ENCODE data around the gene KIAA0232.

DNA sequence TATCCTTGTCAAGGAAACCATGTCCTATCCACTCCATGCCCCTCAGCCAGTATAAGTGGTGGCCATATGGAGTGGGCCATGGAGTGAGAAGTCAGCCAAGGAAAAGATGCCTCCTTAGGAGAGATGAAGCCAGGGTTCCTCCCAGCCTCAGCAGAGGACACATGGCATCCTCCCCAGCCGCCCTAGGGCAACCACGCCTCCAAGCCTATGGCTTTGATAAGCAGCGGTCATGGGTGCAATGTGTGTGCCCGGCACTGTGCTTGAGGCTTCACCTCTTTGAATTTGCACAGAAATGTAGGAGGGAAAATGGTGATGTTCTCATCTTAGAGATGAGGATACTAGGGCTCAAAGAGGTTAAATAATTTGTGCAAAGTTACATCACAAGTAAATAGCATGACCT is 92.5 kb downstream of the KIAA0232 start:
- no peak for TF ChIP-seq EP300 (conservative IDR thresholded peaks at IDR 0.05; ENCODE audit: poor library complexity, severe bottlenecking)
- TF ChIP-seq EZH2 (IDR thresholded peaks at IDR 0.05; ENCODE audit: borderline replicate concordance, insufficient read depth, low read length, poor library complexity, severe bottlenecking): no peak
- TF ChIP-seq, protein P1, sequence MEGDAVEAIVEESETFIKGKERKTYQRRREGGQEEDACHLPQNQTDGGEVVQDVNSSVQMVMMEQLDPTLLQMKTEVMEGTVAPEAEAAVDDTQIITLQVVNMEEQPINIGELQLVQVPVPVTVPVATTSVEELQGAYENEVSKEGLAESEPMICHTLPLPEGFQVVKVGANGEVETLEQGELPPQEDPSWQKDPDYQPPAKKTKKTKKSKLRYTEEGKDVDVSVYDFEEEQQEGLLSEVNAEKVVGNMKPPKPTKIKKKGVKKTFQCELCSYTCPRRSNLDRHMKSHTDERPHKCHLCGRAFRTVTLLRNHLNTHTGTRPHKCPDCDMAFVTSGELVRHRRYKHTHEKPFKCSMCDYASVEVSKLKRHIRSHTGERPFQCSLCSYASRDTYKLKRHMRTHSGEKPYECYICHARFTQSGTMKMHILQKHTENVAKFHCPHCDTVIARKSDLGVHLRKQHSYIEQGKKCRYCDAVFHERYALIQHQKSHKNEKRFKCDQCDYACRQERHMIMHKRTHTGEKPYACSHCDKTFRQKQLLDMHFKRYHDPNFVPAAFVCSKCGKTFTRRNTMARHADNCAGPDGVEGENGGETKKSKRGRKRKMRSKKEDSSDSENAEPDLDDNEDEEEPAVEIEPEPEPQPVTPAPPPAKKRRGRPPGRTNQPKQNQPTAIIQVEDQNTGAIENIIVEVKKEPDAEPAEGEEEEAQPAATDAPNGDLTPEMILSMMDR (IDR thresholded peaks at IDR 0.05; ENCODE audit: poor library complexity, severe bottlenecking): no peak
- TF ChIP-seq, protein P2, sequence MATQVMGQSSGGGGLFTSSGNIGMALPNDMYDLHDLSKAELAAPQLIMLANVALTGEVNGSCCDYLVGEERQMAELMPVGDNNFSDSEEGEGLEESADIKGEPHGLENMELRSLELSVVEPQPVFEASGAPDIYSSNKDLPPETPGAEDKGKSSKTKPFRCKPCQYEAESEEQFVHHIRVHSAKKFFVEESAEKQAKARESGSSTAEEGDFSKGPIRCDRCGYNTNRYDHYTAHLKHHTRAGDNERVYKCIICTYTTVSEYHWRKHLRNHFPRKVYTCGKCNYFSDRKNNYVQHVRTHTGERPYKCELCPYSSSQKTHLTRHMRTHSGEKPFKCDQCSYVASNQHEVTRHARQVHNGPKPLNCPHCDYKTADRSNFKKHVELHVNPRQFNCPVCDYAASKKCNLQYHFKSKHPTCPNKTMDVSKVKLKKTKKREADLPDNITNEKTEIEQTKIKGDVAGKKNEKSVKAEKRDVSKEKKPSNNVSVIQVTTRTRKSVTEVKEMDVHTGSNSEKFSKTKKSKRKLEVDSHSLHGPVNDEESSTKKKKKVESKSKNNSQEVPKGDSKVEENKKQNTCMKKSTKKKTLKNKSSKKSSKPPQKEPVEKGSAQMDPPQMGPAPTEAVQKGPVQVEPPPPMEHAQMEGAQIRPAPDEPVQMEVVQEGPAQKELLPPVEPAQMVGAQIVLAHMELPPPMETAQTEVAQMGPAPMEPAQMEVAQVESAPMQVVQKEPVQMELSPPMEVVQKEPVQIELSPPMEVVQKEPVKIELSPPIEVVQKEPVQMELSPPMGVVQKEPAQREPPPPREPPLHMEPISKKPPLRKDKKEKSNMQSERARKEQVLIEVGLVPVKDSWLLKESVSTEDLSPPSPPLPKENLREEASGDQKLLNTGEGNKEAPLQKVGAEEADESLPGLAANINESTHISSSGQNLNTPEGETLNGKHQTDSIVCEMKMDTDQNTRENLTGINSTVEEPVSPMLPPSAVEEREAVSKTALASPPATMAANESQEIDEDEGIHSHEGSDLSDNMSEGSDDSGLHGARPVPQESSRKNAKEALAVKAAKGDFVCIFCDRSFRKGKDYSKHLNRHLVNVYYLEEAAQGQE (IDR thresholded peaks at IDR 0.05; ENCODE audit: borderline replicate concordance): no peak

Data from neural cell (in vitro differentiated cells).